22Rv1 (cell line): ENCODE data around the gene MYL1.

Source experiments
- H3K27ac ChIP-seq: fragments of 450-650 bp; 2 replicates; pipeline ENCODE4 v1.5.1; 2017
- CTCF ChIP-seq: fragments of 450-650 bp; IDR thresholded peaks from 2 replicates; pipeline ENCODE4 v1.5.1; 2017; ENCODE audit warnings: mild to moderate bottlenecking
- ZFX ChIP-seq: fragments of 450-650 bp; IDR thresholded peaks from 2 replicates; pipeline ENCODE4 v1.6.1; 2017; ENCODE audit warnings: antibody characterized with exemption, borderline replicate concordance

The MYL1 gene

GRCh38 chr2:210299866-210300373, 15.1 kb downstream of the MYL1 start:
- TF ChIP-seq CTCF: no peak
- no peak for TF ChIP-seq ZFX

DNA sequence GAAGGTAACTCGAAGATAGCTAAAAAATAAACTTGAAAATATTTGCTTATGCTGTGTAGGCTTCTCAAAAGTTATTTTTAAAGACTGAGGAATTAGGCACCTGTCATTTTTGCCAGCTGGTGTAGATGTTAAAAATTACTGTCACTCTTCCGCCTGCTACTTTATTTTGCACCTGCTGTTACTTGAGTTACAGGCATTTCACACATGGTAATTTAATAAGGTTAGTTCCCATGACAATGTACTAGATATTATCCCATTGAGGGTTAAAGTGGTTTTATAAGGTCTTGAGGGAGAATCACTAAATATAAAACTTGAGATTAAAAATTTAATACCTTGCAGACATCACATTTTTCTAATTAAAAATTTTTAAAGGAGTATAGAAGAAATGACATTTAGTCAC, 26.6 kb downstream of the MYL1 start:
- H3K27ac ChIP-seq: no peak overlapping the region
- TF ChIP-seq CTCF (no peak), ZFX (no peak)

More at GRCh38 chr2:210299866-210300373, 15.1 kb downstream of the MYL1 start:
- no peak overlapping the region for H3K27ac ChIP-seq

DNA sequence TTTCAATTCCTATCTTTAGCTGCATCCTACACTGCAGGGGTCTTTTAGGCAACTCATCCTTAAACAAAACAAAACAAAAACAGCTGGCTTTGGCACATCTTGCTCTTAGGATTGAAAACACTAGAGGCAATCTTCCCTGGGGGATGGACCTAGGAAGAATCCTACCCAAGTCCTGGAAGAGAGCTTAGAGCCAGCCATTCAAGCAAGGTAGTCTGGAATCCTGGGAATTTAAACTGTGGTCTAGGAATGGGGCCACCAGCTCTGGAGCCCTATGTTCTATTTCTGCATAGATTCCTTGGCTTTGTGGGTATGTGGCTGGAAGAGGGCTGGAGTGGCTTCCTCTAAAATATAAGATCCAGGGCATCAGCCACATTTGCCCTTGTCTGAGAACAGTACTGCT, 27.7 kb downstream of the MYL1 start:
- H3K27ac ChIP-seq: no peak overlapping the region
- TF ChIP-seq CTCF: no peak
- no peak for TF ChIP-seq ZFX

DNA sequence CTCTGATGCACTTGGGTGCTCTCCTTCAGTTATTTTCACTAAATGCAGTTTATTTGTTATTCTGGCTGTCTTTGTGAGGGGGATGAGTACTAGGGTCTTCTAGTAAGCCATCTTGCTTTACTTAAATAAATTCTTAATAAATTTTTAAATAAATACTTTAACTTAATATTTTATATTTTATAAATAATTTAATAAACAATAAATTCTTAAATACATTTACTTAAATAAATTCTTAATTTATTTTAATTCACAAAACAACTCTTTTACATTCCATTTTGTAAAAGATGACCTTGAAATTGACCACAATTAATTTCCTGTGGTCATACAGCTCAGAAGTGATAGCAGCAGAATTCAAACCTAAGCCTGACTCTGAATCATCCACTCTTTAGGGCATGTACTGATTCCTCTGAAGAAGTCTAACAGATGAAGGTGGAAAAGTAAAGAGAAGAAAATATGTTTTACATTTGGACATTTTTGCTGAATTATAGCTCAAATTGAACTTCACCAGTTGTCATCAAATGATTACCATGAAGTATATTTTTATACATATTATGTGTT, 28.8 kb downstream of the MYL1 start:
- no peak overlapping the region for H3K27ac ChIP-seq
- no peak for TF ChIP-seq ZFX
- TF ChIP-seq CTCF: no peak

DNA sequence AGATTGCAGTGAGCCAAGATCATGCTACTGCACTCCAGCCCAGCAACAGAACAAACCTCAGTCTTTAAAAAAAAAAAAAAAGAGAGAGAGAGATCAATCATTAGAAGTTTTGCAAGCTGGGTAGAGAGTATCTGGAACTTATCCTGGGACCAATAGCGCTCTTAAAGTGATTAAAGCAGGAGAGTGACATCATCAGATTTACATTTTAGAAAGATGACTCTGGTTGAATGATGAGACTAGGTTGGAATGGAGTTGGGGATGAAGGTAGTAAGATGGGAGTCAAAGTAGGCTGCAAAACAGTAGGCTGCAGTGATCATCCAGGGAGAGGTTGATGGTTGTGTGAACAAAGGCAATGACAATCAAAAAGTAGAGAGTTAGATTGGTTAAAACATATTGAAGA, 37.8 kb downstream of the MYL1 start:
- TF ChIP-seq ZFX (no peak), CTCF (no peak)

DNA sequence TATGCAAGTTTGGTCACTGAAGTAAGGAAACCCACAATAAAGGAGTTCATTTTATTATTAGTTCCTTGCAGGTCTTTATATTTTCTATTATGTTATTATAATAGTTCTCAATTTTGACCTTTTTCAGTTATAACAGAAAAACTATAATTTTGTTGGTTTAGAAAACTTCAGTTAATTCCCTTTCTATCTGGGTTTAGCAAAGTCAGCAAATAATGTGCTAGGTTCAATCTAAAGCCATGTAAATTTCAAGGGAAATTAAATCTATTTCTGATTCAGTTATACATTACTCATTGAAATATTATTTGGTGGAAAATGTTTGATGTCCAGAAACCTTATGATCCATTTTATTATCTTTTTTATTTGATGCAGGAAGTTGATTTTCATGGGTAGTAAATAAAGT, 43.7 kb downstream of the MYL1 start:
- TF ChIP-seq ZFX: no peak
- no peak for TF ChIP-seq CTCF
- H3K27ac ChIP-seq: no peak overlapping the region

More for the DNA sequence above, 37.8 kb downstream of the MYL1 start:
- H3K27ac ChIP-seq: no peak overlapping the region

DNA sequence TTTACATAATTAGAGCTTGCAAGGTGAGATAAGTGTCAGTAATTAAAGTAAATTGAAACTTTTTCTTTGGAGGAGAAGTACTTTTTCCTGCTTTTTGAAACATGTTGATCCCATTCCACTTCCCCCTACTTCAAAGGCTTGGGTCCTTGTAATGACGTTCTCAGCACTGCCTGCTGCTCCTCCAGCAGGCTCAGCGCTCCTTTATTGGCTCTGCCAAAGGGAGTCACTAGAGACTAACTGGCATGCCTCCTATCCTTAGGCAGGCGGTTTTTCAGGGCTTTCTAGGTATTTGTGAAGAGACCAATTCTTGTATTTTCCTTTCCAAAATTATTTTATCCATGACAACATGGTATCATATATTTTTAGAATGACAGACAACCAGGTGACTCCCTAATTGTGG, 45.8 kb downstream of the MYL1 start:
- no peak overlapping the region for H3K27ac ChIP-seq
- no peak for TF ChIP-seq CTCF
- no peak for TF ChIP-seq ZFX
